ENCODE data around the gene FAM236D.
"Not testable (repeated sequence)": the region's sequence is repeated elsewhere in the genome, so short reads cannot be mapped to it uniquely, and the experiment has no call there.

Gene FAM236D

DNA sequence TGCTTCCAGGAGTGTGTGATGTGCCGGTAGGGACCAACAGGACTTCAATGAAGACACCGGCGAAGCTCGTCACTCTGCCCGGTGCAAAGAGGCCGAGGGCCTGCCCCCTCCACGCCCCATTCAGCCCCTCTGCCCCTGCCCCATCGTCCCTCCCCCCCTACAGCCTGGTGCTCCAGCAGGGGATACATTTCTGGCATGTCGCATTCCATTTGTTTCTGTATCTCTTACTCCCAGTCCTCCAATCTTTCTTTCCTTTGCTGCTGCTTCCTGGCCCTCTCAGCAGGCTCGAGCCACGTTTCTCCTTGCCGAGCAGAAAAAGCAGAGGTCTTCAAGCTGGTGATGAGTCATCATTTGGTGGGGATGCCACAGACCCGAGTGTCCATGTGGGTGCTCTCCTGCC, at the start of gene FAM236D:
Gene FAM236D, minus strand, starts transcription at position 101 of the 400 bp plus-strand sequence. Its CDS starts 100 bp downstream, at position 1.
- not testable (repeated sequence) for DNase-seq

DNA sequence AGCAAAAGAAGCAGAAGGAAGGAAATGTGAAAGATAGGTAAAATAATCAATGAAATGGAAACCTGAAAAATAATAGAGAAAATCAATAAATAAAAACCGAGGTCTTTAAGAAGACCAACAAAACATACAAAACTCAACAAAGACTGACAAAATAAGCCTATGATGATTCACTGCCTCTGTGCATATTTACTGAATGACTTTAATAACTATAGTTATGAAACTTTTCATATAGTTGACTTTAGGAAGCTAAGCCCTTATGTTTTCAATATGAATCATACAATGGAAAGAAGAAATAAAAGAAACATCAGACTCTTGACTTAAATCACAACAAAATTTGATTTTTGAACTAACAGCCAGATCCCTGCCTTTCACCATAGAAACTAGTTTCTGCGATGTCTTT, 29.5 kb upstream of the FAM236D start:
- DNase-seq, result not testable (repeated sequence)

DNA sequence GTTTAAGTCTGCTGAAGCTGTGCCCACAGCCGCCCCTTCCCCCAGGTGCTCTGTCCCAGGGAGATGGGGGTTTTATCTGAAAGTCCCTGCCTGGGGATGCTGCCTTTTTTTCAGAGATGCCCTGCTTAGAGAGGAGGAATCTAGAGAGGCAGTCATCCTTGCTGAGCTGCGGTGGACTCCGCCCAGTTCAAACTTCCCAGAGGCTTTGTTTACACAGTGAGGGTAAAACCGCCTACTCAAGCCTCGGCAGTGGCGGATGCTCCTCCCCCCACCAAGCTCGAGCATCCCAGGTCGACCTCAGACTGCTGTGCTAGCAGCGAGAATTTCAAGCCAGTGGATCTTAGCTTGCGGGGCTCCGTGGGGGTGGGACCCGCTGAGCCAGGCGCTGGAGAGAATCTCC, 22.7 kb upstream of the FAM236D start:
- DNase-seq, result not testable (repeated sequence)

DNA sequence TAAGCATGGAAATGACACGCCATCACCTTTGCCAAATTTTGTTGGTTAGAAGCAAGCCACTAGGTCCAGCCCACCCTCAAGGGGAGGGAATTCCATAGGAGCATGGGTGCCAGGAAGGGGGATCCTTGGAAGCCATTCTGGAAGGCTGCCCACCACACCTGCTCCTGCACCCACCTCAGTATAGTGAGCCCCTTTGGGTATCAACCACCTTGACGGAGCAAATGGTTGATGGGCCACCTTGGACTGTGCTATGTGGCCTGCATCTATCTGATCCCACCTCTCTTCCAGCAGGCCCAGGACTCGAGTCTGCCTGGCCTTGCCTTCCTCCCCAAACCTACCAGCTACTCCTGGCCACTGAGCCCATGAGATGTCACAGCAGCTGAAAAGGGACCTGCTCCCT, 17.6 kb downstream of the FAM236D start:
- DNase-seq, result not testable (repeated sequence)

DNA sequence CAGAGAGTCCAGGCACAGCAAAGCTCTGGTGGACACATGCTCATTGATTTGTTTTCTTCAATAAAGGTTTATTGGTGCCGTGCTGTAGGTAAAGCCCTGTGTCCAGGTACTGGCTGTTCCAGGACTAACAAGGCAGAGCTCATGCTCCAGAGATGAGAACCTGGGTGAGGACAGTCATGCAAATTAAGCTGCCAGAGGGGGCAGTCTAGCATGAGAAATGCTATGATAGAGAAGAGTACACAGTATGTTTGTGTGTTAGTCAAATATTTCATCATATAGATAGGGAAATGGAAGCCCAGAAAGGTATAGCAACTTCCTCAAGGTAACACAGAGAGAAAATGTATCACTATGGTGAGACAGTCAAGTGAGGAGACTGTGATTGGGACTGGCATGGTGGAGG, 19.9 kb downstream of the FAM236D start:
- DNase-seq, result not testable (repeated sequence)

DNA sequence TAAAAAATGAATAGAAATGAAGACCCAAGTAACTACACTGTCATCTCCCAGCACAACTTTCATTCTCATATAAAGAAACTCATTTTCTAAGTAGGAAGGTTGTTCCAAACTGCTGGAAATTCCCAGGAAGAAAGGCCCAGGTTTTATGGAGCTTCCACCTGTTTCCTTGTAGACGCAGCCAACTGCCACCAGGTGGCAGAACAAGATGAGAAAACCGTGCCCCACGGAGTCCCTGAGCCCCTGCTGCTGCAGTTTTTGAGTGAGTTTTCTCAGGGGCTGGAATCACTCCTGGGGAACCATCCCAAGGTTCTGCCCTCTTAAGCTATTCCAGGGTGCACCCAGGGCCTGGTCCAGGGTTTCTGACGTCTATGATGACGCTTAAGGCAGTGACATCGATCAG, 24.0 kb downstream of the FAM236D start:
- DNase-seq, result not testable (repeated sequence)

DNA sequence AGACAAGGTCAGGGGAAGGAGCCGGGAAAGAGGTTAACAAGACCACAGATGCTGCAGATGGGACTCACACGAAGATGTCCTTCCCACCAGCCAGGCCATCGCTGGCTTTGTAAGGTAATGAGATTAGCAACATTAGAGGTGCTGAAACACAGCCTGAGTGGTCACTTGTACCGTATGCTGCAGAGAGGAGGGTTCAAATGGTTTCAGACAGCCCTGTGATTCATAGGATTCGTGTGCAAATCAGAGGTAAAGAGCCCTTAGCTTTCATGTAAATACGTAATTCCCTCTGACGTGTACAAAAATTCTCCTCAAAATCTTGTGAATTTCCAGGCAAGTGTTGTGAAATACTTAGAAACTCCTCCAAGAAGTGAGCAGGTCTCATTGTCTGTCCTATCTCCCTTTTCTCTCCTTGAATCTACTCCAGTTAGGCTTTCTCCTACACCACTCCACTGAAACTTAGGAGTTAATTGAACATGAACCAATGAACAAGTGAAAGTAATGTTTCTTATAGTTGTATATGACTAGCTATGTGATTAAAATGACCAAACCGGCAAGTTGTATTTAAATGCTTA, 24.6 kb downstream of the FAM236D start:
- not testable (repeated sequence) for DNase-seq

DNA sequence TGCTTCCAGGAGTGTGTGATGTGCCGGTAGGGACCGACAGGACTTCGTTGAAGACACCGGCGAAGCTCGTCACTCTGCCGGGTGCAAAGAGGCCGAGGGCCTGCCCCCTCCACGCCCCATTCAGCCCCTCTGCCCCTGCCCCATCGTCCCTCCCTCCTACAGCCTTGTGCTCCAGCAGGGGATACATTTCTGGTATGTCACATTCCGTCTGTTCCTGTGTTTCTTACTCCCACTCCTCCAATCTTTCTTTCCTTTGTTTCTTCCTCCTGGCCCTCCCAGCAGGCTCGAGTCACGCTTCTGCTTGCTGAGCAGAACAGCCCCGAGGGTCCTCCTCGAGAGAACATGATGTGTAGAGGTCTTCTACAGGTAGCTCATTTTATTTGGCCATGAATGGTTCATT, 25.4 kb downstream of the FAM236D start, which contains the start of gene FAM236B:
Gene FAM236B, minus strand, starts transcription at position 101 of the 400 bp plus-strand sequence. Its CDS starts 100 bp downstream, at position 1.
- not testable (repeated sequence) for DNase-seq

DNA sequence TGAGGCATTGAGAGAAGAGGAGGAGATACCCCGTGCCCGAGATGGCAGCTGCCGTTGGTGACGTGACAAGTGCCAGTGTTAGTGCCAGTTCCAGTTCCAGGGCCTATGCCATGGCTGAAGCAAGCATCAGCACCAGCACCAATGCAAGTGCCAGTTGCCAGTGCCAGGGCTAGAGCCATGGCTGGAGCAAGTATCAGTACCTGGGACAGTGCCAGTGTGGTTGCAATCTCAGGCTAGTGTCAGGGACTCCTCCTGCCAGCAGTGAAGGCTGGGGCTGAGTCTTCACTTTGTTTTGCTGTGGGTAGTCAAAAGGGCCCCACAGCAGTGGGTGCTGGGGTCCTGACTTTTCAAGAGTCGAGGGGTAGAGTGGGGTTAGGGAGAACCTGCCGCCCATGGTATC, 29.9 kb downstream of the FAM236D start:
- not testable (repeated sequence) for DNase-seq

DNA sequence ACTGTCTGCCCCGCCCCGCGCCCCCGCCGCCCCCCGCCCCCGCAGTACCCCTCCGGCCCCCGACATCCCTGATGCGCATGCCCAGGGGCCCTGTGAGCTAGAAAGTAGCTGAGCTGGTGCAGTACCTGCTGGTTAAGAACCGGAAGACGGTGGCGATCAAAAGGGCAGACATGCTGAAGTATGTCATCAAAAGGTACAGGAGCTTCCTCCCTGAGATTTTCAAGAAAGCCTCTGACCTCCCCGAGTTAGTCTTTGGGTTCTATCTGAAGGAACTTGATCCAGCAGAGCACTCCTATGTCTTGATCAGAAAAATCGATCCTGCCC, 30.6 kb downstream of the FAM236D start:
- not testable (repeated sequence) for DNase-seq

DNA sequence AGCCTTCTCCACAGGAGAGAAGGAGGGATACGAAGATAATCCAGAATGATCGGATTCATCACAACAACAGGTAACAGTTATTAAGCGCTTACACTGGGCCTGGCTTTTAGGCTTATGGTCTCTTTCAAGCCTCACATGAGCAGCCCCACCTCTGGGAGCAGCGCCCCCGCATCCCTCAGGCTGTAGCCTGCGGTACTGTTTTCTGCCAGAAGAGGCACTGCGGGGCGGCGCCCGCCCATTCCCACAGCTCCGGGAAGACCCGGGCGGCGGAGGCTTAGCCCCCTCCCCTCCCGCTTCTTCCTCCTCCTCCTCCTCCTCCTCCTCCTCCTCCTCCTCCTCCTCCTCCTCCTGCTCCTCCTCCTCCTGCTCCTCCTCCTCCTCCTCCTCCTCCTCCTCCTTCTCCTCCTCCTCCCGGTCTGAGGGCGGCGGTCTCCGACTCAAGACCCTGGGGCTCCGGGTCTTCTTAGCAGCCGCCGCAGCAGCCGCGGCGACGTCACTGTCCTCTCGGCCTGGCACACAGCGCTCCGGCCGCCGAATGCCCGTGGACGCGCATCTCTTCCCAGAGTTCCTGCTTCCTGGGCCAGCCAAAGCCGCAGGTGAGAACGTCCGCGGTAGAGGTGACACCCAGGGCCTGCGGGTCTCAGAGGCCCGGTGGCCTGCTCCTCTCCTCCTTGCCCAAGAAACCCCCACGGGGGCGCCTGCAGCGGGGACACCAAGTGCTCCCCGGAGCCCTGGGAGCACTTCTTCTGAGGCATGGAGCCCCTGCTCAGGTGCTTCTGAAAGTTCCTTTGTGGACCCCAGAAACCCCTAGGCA, 31.1 kb downstream of the FAM236D start, which contains the start of gene DMRTC1B:
Gene DMRTC1B, plus strand, starts transcription at position 238 of the 814 bp plus-strand sequence. CDS start 68,246 bp downstream, outside the sequence.
- DNase-seq, result not testable (repeated sequence)

DNA sequence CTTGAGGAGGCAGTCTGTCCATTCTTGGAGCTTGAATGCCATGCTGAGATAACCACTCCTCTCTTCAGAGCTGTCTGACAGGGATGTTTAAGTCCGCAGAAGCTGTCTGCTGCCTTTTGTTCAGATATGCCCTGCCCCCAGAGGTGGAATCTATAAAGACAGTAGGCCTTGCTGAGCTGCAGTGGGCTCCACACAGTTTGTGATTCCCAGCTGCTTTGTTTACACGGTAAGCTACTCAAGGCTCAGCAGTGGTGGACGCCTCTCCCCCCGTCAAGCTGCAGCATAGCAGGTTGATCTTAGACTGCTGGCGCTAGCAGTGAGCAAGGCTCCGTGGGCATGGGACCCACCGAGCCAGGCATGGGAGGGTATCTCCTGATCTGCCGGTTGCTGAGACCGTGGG, 47.6 kb downstream of the FAM236D start:
- DNase-seq, result not testable (repeated sequence)
